GM19193 (cell line): ENCODE results near the gene CEP68.

Source experiments
- POLR2A ChIP-seq: IDR thresholded peaks from 4 replicates; pipeline ENCODE4 v1.6.1; 2011; ENCODE audit not compliant: insufficient read depth, insufficient read length; ENCODE audit errors: extremely low read depth

Gene CEP68

DNA sequence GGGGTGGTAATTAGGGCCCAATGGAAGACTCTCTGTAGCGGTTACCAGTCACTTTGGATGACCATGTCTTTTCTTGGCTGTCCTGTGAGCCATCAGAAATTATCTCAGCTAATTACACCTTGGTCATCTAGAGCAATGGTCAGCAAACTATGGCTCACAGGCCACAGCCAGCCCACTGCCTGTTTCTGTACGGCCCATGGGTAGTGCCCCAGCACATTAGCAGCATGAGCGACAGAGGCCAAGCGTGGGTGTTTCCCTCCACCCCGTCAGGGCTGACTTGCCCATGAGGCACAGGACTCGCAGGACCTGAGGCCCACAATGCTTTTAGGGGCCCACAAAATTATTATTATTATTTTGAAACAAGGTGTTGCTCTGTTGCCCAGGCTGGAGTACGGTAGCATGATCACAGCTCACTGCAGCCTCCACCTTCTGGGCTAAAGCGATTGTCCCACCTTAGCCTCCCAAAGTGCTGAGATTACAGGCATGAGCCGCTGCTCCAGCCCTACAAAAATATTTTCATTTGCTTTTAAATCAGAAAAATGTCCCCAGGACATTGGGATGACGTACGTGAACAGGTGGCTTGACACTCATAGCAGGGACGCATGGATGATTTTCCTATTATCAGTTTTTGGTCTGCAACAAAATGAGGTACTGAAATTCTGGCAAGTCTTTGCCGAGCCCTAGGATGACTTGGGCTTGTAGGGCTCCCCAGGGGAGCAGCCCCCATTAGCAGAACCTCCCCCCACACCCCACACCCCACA, 29.3 kb upstream of the CEP68 start:
- TF ChIP-seq POLR2A: no peak

DNA sequence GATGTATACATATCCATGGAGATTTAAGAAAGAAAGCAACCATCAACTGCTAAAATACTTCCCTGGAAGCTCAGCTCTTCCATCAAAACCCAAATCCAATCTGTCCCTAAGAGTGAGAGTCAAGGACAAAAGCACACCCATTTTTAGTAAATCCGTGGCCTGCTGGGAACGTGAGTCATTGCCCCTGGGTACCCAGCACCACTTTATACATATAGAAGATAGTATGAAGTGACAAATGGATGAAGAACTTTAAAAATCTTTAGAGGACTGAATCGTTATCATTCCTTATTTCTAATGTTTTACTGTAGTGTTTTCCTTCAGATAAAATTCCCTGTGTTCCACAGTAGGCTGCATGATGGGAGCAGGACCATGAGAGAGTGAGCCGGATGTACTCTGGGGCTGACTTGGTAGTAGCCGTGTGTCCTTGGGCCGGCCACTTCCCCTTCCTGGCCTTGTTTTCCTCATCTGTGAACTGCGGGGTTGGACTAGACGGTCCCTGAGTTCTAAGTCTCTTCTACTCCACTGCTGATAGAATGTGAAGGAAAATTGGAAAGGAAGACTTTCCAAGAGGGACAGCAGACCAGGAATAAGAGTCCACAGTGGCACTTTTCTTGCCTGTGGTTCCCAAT, 28.5 kb upstream of the CEP68 start:
- no peak for TF ChIP-seq POLR2A

DNA sequence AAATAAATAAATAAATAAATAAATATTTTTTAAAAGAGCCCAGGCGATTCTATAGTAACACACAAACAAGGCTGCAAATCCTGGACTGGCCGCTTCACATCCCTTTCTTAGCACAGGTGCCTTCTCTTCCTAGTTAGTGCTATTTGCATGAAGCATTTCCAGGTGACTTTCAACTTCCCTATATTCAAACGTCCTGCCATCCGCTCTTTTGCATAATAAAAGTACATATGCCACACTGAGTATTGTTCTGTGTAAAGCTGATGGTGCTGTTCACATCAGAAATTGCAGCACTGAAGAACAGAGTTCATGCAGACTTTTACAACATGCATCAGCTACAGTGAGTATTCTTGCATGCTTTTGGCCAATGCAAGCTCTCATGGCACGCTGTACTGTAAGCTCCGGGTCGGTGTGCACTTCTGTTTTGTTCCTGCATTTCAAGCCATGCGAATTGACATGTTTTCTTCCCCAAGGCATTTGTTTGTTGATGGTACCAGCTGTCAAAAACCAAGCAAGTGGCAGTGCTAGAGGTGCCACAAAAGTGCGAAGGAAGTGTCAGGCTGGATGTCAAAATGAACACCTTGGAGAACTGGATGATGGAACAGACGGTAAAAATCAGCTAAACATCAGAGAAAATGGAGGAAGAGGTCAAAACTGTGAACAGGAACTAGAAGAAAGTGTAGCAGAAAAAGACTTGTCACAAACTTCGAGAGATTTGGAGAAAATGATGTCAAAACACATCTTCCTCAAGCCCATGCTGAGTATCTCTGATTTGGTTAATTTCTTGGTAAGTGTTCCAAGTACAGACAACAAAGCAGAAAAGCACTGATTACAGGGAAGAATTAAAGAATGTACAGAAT, 25.5 kb upstream of the CEP68 start:
- peak; percentile 35 for TF ChIP-seq POLR2A

DNA sequence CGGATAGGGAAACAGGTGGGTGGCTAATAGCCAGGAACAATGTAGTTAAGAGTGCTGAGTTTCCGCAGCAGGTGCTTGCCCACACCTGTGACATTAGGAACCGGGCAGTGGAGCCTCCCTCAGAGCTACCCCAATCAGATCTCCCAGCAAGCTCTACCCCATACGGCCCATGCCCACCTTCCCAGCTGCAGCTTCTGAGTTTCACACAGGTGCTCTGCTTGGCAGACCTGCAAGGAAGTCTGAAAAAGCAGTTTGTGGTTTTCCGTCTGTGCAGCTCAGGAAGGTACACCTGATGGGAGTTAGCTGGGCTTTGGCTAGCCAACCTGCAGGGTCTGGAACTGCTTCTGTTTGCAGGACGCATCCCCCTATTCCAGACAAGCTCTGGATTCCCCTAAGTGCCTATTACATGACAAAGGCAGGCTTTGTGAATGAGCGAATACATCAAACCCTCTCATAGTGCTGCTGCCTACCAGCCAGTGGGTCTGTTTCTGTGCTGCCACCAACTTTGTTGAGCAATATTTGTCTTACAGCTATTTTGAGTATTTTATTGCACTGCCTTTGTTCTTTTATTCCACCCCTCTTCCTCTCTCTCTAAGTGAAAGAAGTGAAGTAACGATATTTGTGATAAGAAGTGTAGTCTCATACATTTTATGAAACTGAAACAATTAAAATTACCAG, 24.7 kb upstream of the CEP68 start:
- no peak for TF ChIP-seq POLR2A

DNA sequence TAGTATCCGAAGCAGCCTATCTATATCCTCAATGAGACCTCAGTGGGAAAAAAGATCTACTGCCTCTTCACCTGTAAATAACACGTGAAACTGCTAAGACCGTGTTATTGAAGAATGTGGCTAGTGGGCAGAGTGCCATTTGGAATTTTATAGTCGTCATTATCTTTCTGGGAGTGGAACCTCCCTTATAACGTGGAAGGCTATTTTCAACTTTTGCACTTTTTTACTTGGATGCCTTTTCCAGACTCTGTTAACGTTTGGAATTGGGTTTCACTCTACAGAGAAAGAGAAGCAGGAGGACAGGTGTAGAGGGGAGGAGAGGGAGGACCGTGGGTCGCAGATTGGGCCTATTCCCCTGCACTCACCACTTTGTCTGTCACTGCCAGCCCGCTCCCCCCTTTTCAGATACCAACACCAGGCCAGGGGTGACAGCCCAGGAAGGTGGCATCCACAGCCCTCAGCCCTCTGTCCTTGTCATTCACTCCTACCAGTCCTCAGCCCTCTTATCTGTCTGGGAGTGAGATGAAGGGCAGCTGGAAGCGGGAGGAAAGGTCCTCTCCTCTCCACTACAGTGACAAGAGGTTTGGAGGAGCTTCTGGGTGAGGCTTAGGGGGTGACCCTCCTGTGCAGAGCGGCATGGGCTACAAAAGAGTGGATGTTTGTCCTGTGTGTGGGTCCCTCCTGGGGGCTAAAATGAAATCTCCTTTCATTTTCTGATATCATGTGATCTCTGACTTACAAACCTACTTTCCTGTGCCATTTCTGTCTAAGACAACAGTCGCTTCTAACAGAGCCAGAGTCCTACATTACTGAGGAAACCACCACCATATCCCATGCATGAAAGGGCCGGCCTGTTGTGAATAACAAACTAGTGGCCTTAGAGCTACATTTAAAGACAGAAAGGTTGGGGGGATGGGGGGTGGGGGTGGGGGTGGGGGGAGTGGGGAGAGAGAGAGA, 23.9 kb upstream of the CEP68 start:
- peak; percentile 30 for TF ChIP-seq POLR2A

DNA sequence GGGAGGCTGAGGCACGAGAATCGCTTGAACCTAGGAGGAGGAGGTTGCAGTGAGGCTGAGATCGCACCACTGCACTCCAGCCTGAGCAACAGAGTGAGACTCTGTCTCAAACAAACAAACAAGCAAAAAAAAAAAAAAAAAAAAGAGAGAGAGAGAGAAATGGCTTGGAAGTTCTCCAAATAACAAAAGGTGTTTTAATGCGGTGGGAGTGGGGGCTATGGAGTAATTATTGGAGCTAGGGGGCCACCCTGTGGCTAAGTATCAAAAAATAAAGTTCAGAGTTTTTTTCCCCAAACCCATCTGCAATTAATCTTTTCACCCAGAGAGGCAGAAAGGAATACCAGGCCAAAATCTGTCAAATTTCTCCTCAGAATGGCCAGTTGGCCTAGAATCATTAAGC, 23.0 kb upstream of the CEP68 start:
- no peak for TF ChIP-seq POLR2A

DNA sequence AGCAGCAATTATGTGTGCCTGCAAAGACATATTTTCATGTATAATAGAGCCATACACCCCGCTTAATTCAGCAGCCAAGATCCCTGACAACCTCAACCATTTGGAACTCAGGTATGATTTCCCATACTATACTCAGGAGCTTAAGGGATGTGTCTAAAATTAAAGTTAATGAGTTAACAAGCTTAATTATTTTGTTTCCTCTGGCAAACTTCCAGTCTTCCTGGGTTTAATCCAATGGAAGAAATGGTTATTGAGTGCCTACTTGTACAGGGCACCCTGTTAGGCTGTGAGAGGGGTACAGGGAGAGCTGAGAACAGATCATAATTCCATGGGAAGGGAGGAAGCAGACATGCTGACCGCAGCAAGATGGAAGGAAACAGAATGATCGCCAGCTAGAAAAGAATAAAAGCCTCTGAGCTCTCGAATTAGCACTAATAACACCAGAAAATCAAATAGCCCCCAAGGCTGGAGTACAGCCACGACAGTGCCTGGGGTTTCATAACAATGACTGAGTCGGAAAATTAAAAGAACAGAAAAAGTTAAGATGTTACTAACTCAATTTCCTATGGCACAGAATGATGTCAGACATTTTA, 20.8 kb upstream of the CEP68 start:
- no peak for TF ChIP-seq POLR2A

DNA sequence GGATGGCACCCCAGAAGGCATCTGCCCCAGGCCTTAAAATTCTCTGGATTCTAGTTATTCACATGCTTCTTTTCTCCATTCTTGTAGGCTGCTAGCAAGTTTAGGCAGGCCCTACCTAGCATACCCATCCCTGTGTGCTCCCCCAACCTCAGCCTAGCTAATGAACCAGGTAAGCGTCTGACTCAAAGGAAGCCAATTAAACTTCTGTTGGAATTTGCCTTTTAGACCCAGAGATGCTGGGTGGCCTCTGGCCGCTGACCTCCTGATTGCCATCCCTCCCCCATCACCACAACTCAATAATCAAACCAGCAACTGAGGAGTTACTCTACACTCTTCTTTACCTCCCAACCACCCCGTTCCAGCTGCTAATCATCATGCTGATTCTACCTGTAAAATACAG, 19.0 kb upstream of the CEP68 start:
- no peak for TF ChIP-seq POLR2A

DNA sequence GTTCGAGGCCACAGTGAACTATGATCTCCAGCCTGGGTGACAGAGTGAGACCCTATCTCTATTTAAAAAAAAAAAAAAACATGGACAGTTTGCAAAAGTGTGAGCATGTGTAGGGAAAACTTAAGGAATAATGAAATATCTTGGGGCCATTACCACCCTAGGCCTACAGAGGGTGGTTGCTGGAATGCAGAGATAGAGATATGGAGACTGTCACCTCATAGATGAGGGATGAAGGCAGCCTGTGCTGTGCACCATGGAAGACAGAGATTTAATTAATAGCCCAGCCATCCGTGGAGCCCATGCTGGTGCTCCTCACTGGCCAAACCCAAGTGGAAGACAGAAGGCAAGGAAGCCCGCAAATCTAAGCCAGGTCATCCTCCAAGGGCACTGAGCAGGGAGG, 16.6 kb upstream of the CEP68 start:
- no peak for TF ChIP-seq POLR2A

DNA sequence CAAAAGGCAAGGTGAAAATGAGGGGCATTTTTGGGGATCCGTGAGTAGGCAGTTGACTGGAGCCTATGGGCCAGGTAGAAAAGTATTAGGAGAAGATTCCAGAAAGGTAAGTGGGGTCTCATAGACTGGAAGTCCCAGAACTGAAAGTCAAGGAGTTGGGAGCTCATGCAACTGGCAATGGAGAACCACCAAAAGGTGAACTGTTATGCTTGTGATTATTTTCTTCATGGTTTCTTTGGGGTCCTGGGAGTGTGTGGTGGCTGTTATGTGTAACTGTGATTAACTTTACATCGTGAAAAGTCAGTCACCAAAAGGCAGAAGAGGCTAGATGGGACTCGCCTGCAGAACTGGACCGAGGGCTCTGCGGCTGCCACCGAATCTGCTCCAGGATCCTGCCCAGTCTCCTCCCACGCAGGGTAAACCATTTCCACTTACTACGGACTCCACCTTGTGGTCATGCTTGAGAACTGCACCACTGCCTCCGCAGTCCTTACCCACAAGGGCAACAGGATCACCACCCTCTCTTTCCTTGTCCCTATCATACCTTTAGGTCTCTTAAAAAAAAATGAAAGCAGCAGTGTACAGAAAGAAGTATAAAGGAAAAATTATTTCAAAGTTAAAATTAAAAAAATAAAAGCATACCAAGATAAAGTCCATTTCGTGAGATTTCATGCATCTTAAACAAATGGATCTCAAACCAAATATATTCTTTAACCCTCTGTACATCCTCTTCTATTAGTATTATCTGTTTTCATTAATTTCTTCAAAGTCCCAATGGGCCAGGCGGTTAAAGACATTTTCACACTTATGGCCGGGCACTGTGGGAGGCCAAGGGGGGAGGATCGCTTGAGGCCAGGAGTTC, 15.6 kb upstream of the CEP68 start:
- TF ChIP-seq POLR2A: no peak

DNA sequence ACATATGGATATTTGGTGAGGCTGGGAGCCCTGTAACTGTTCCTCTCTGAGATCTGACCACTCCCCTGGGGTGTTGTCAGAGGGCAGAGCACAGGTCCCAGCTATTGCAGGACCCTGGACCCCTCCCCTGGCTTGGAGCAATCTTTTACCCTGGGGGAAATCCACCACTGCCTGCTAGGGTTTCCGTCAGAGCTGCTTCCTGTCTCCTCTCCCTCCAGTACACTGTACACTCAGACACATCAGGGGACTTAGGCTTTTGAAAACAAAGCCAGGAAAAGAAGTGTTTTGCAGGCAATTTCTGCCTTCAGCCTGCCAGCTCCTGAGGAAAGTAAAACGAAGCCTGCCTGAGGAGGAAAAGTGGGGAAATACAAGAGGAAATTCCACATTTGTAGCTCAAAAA, 13.2 kb upstream of the CEP68 start:
- TF ChIP-seq POLR2A: no peak

DNA sequence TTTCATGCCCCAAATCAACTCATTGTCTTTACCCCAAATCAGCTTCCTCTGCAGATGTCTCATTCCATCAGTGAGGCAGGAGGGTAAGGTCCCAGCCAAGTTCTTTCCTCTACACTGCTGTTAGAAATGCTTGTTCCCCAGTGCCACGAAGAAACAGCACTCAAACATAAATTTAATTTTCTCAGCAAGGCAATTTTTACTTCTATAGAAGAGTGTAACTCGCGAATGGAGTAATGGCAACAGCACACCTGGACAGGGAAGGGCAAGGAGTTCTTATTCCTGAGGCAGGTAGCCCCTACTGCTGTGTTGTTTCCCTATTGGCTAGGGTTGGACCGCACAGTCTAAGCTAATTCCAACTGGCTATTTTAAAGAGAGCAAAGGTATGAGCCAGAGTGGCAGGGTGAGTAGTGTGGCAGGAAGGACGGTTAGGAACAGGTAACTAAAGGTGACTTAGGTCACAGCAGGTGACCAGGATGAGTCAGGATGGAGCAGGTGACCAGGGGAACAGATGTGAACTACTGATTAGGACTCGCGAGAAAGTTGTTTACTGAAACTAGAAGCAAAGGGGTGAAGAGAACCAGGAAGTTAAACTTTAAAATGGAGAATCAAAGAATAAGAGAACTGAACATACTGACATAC, 12.0 kb upstream of the CEP68 start:
- TF ChIP-seq POLR2A: no peak

DNA sequence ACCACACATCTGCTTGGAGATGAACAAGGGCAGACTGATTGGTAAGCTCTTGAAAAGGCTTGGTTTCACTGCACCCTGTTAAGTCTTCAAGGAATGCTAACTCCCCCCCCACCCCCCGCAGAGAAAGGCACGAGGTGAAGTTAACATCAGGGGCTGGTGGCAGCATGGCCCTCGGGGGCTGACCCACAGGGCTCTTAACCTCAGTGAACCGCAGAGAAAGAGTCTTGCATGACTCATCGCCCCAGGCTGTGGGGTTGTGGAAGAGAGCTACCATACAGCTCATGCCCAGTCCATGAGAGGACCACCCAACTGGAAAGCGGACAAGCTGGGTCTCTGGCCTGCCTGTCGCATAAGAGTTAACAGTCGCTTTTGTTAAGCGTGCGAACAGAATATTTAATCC, 10.6 kb upstream of the CEP68 start:
- TF ChIP-seq POLR2A: no peak
